H9 (cell line): Measurements from ENCODE around the gene MS4A10. TPM values are rescaled to one million over a fixed set of nuclear protein-coding genes. Genes with fewer than 3 reads are reported as not detected.

Source experiments
- DNase-seq: peaks from one replicate; pipeline ENCODE4 v3.0.0-alpha.2; 2017
- H2AFZ ChIP-seq: one replicate; pipeline ENCODE4 v1.6.1; 2013; ENCODE audit warnings: mild to moderate bottlenecking, low read length, control low read depth, moderate library complexity
- H2AK5ac ChIP-seq: 2 replicates; pipeline ENCODE4 v1.6.1; 2013; ENCODE audit warnings: low read length, control low read depth, mixed read lengths; ENCODE audit not compliant: insufficient read length
- H2BK120ac ChIP-seq: one replicate; pipeline ENCODE4 v1.6.1; 2013; ENCODE audit warnings: low read depth, mild to moderate bottlenecking, low read length, control low read depth, inconsistent platforms; ENCODE audit not compliant: poor library complexity, severe bottlenecking
- H2BK12ac ChIP-seq: 2 replicates; pipeline ENCODE4 v1.6.1; 2013; ENCODE audit warnings: low read length, control low read depth, mixed read lengths, low read depth; ENCODE audit not compliant: insufficient read length
- H2BK15ac ChIP-seq: 2 replicates; pipeline ENCODE4 v1.6.1; 2013; ENCODE audit warnings: low read depth, low read length, control low read depth
- H2BK20ac ChIP-seq: one replicate; pipeline ENCODE4 v1.6.1; 2013; ENCODE audit warnings: low read depth, mild to moderate bottlenecking, low read length, control low read depth, inconsistent platforms; ENCODE audit not compliant: poor library complexity, severe bottlenecking
- H2BK5ac ChIP-seq: 2 replicates; pipeline ENCODE4 v1.6.1; 2013; ENCODE audit warnings: low read length, control low read depth, mixed read lengths; ENCODE audit not compliant: insufficient read length
- H3K14ac ChIP-seq: 2 replicates; pipeline ENCODE4 v1.6.1; 2013; ENCODE audit warnings: low read length, control low read depth; ENCODE audit not compliant: insufficient read depth
- H3K18ac ChIP-seq: 2 replicates; pipeline ENCODE4 v1.6.1; 2013; ENCODE audit warnings: low read depth, mild to moderate bottlenecking, mixed read lengths, low read length, control low read depth; ENCODE audit not compliant: insufficient read length
- H3K23ac ChIP-seq: 2 replicates; pipeline ENCODE4 v1.6.1; 2013; ENCODE audit warnings: low read length, control low read depth, mixed read lengths, low read depth; ENCODE audit not compliant: insufficient read length
- H3K23me2 ChIP-seq: 2 replicates; pipeline ENCODE4 v1.6.1; 2013; ENCODE audit warnings: low read depth, mild to moderate bottlenecking, mixed read lengths, low read length, control low read depth; ENCODE audit not compliant: insufficient read length, poor library complexity, severe bottlenecking
- H3K27ac ChIP-seq: 2 replicates; pipeline ENCODE4 v1.5.1; 2013; ENCODE audit warnings: low read length, control low read depth, mixed read lengths, low read depth; ENCODE audit not compliant: insufficient read length
- H3K27me3 ChIP-seq: 2 replicates; pipeline ENCODE4 v1.6.1; 2013; ENCODE audit warnings: low read length, control low read depth, inconsistent platforms; ENCODE audit not compliant: insufficient read depth
- H3K4ac ChIP-seq: 2 replicates; pipeline ENCODE4 v1.6.1; 2013; ENCODE audit warnings: low read depth, mild to moderate bottlenecking, control low read depth, inconsistent platforms, low read length, moderate library complexity
- H3K4me1 ChIP-seq: 2 replicates; pipeline ENCODE4 v1.6.1; 2013; ENCODE audit warnings: low read length, control low read depth, inconsistent platforms; ENCODE audit not compliant: insufficient read depth
- H3K4me2 ChIP-seq: 2 replicates; pipeline ENCODE4 v1.6.1; 2013; ENCODE audit warnings: low read length, control low read depth, mixed read lengths; ENCODE audit not compliant: insufficient read length, insufficient read depth
- H3K56ac ChIP-seq: 2 replicates; pipeline ENCODE4 v1.6.1; 2013; ENCODE audit warnings: low read depth, mild to moderate bottlenecking, mixed read lengths, low read length, control low read depth; ENCODE audit not compliant: insufficient read length
- H3K79me1 ChIP-seq: 2 replicates; pipeline ENCODE4 v1.6.1; 2013; ENCODE audit warnings: low read depth, mild to moderate bottlenecking, moderate library complexity, low read length, control low read depth, inconsistent platforms; ENCODE audit not compliant: insufficient read depth, poor library complexity, severe bottlenecking
- H3K79me2 ChIP-seq: 2 replicates; pipeline ENCODE4 v1.6.1; 2013; ENCODE audit warnings: low read length, control low read depth, inconsistent platforms; ENCODE audit not compliant: insufficient read depth
- H3K9ac ChIP-seq: 2 replicates; pipeline ENCODE4 v1.6.1; 2013; ENCODE audit warnings: low read length, control low read depth, mixed read lengths; ENCODE audit not compliant: insufficient read length; ENCODE audit errors: extremely low read depth
- H3K9me3 ChIP-seq: one replicate; pipeline ENCODE4 v1.6.1; 2013; ENCODE audit warnings: low read depth, low read length, inconsistent platforms; ENCODE audit not compliant: control insufficient read depth
- H3T11ph ChIP-seq: one replicate; pipeline ENCODE4 v1.6.1; 2013; ENCODE audit warnings: mild to moderate bottlenecking, low read length, control low read depth, inconsistent platforms
- H4K20me1 ChIP-seq: one replicate; pipeline ENCODE4 v1.6.1; 2013; ENCODE audit not compliant: control insufficient read depth, insufficient read length, insufficient read depth
- H4K5ac ChIP-seq: 2 replicates; pipeline ENCODE4 v1.6.1; 2013; ENCODE audit warnings: low read depth, mild to moderate bottlenecking, mixed read lengths, low read length, control low read depth; ENCODE audit not compliant: insufficient read length
- H4K8ac ChIP-seq: replicated peaks from 2 replicates; pipeline ENCODE4 v1.6.1; 2013; ENCODE audit warnings: low read length, control low read depth, mixed read lengths, low read depth; ENCODE audit not compliant: insufficient read length
- H4K91ac ChIP-seq: 2 replicates; pipeline ENCODE4 v1.6.1; 2013; ENCODE audit warnings: low read depth, mild to moderate bottlenecking, moderate library complexity, mixed read lengths, low read length, control low read depth; ENCODE audit not compliant: insufficient read length
- H3K27ac Mint-ChIP-seq, 3 experiments: 2 replicates in 2 of 3; 3 replicates in 1 of 3; pipeline ENCODE4 v1.8.0; 2020 to 2021; ENCODE audit warnings: mixed read lengths in 3 of 3, mild to moderate bottlenecking in 1 of 3, moderate library complexity in 1 of 3
- H3K27me3 Mint-ChIP-seq: 2 replicates; pipeline ENCODE4 v1.8.0; 2021; ENCODE audit warnings: low read depth, mild to moderate bottlenecking, moderate library complexity, mixed read lengths
- H3K36me3 Mint-ChIP-seq, 3 experiments: 2 replicates in 2 of 3; 3 replicates in 1 of 3; pipeline ENCODE4 v1.8.0; 2020 to 2021; ENCODE audit warnings: low read depth in 3 of 3, mixed read lengths in 3 of 3; ENCODE audit not compliant: insufficient read depth in 1 of 3
- H3K4me1 Mint-ChIP-seq, 2 experiments: 2 replicates each; pipeline ENCODE4 v1.8.0; 2020; ENCODE audit warnings: mixed read lengths in 2 of 2
- H3K4me3 Mint-ChIP-seq, 2 experiments: 2 replicates in 1 of 2; 3 replicates in 1 of 2; pipeline ENCODE4 v1.8.0; 2020 to 2021; ENCODE audit warnings: mild to moderate bottlenecking in 2 of 2, mixed read lengths in 2 of 2, moderate library complexity in 1 of 2
- H3K9me3 Mint-ChIP-seq, 2 experiments: 2 replicates in 1 of 2; 3 replicates in 1 of 2; pipeline ENCODE4 v1.8.0; 2020; ENCODE audit warnings: mild to moderate bottlenecking in 2 of 2, mixed read lengths in 2 of 2, moderate library complexity in 1 of 2
- CTCF ChIP-seq: fragments of 200-600 bp; sonication (generic); conservative IDR thresholded peaks from 3 replicates; pipeline ENCODE4 v1.8.0; 2021; ENCODE audit warnings: antibody characterized with exemption, mild to moderate bottlenecking
- WGBS: extraction: QIAGEN DNeasy Blood & Tissue Kit; methylation state at CpG from one replicate; pipeline ENCODE4 v1.1.7; 2013; ENCODE audit warnings: missing lambda C conversion rate, low lambda C conversion rate, mixed read lengths; ENCODE audit not compliant: insufficient read length; ENCODE audit errors: extremely low coverage; 5-methylcytosine and 5-hydroxymethylcytosine counted together
- total RNA-seq: library from RNA; stranded (reverse); gene quantifications from 2 replicates; pipeline ENCODE4 v1.2.1, GENCODE V29; 2021

MS4A10 gene
- total RNA-seq, 1 experiment from 2014 or later, result not detected

GRCh38 chr11:60771146-60771545 is 14.0 kb upstream of the MS4A10 start:
- Histone ChIP-seq H3K9ac (no peak overlapping the region), H3K27ac (no peak overlapping the region), H2AFZ (no peak overlapping the region), H2AK5ac (no peak overlapping the region), H4K8ac (no peak overlapping the region), H3T11ph (no peak overlapping the region), H2BK12ac (no peak overlapping the region), H2BK5ac (no peak overlapping the region), H3K27me3 (no peaks in the 10 kb centered on the region), H2BK20ac (no peak overlapping the region), H3K23me2 (no peaks in the 10 kb centered on the region), H3K79me1 (no peaks in the 10 kb centered on the region), H3K4ac (no peak overlapping the region), H4K91ac (no peak overlapping the region), H4K5ac (no peak overlapping the region), H3K9me3 (no peaks in the 10 kb centered on the region), H3K79me2 (no peaks in the 10 kb centered on the region), H2BK120ac (no peak overlapping the region), H3K23ac (no peak overlapping the region), H3K4me1 (no peaks in the 10 kb centered on the region), H3K4me2 (no peak overlapping the region), H4K20me1 (no peaks in the 10 kb centered on the region), H2BK15ac (no peak overlapping the region), H3K56ac (no peak overlapping the region), H3K14ac (no peak overlapping the region), H3K18ac (no peak overlapping the region)
- Mint-ChIP-seq H3K4me1 (peaks cover 9 to 14% of the 10 kb centered on the region in 2 experiments), H3K27me3 (peaks cover 32% of the 10 kb centered on the region), H3K4me3 (no peak overlapping the region), H3K9me3 (peaks cover 3% of the 10 kb centered on the region in 2 experiments; a peak in 3 of 5 replicates), H3K27ac (no peak overlapping the region), H3K36me3 (peaks cover 0 to 5% (median 0%) of the 10 kb centered on the region in 3 experiments; a peak in 1 of 7 replicates)
- no peak for DNase-seq
- no peak for TF ChIP-seq CTCF
- WGBS, result no CpG with 5 or more reads among the region's 4 CpGs
